Panc1 (cell line): Measurements from ENCODE around the gene TOX3. TPM values are rescaled to one million over a fixed set of nuclear protein-coding genes. Genes with fewer than 3 reads are reported as not detected.

ENCODE experiments used
- ATAC-seq: fragments of 200-7000 bp; cut with Tn5 transposase; 2 replicates; pipeline ENCODE4 v1.9.1; 2020; ENCODE audit warnings: mild to moderate bottlenecking, moderate library complexity
- BruUV-seq: library from RNA; stranded (reverse); fragments of 400-500 nt; replicated peaks from 2 replicates; lab custom pipeline; 2021; lab: Mats Ljungman, UMichigan
- CTCF ChIA-PET: fragments of 300-600 bp; sonication (Branson Sonifier 250); formaldehyde crosslinking; loops from one replicate; lab custom pipeline; 2022; ENCODE audit warnings: antibody characterized with exemption; lab: Charles Lee
- POLR2A ChIA-PET: fragments of 300-600 bp; sonication (Branson Sonifier 250); formaldehyde crosslinking; loops from one replicate; lab custom pipeline; 2022; ENCODE audit warnings: antibody characterized with exemption; lab: Charles Lee
- DNase-seq: peaks from one replicate; pipeline ENCODE4 v3.0.0-alpha.2; 2010; ENCODE audit warnings: low read depth, low spot score
- H3K27ac ChIP-seq: 2 replicates; pipeline ENCODE4 v1.5.1; 2011; ENCODE audit warnings: mild to moderate bottlenecking, low read length, inconsistent platforms
- H3K27me3 ChIP-seq: fragments of 200-500 bp; sonication (Bioruptor generic); 2 replicates; pipeline ENCODE4 v1.6.0; 2014; ENCODE audit warnings: low read length, inconsistent platforms; ENCODE audit not compliant: control insufficient read depth, insufficient read depth
- H3K36me3 ChIP-seq: fragments of 200-500 bp; sonication (Bioruptor generic); 2 replicates; pipeline ENCODE4 v1.5.1; 2014; ENCODE audit warnings: inconsistent platforms, mild to moderate bottlenecking, low read length, moderate library complexity; ENCODE audit not compliant: control insufficient read depth, insufficient read depth
- H3K4me1 ChIP-seq: 2 replicates; pipeline ENCODE4 v1.5.1; 2011; ENCODE audit warnings: inconsistent platforms, mild to moderate bottlenecking, low read length, moderate library complexity; ENCODE audit not compliant: control insufficient read depth, insufficient read depth
- H3K4me3 ChIP-seq, 2 experiments: 2 replicates each; pipeline ENCODE4 v1.5.1; 2011 to 2012; ENCODE audit warnings: low read depth in 2 of 2, low read length in 2 of 2, mild to moderate bottlenecking in 2 of 2, inconsistent platforms in 1 of 2, moderate library complexity in 1 of 2
- H3K9me3 ChIP-seq: fragments of 200-500 bp; sonication (Bioruptor generic); 2 replicates; pipeline ENCODE4 v1.5.1; 2014; ENCODE audit warnings: low read depth, mild to moderate bottlenecking, inconsistent platforms, low read length, moderate library complexity; ENCODE audit not compliant: control insufficient read depth, insufficient read depth
- CTCF ChIP-seq: fragments of 450-650 bp; IDR thresholded peaks from 2 replicates; pipeline ENCODE4 v1.5.1; 2017; ENCODE audit warnings: mild to moderate bottlenecking
- POLR2AphosphoS5 ChIP-seq: IDR thresholded peaks from 2 replicates; pipeline ENCODE4 v1.6.1; 2012; ENCODE audit warnings: mild to moderate bottlenecking, low read depth, low read length, moderate library complexity
- REST ChIP-seq, 2 experiments: IDR thresholded peaks; 2 replicates each; pipeline ENCODE4 v1.6.1; 2011 to 2012; ENCODE audit warnings: low read depth in 2 of 2, control low read depth in 1 of 2, low read length in 1 of 2, mild to moderate bottlenecking in 1 of 2, moderate library complexity in 1 of 2; ENCODE audit not compliant: insufficient read depth in 1 of 2
- SIN3A ChIP-seq: IDR thresholded peaks from 2 replicates; pipeline ENCODE4 v1.6.1; 2012; ENCODE audit warnings: low read depth, mild to moderate bottlenecking, low read length, moderate library complexity, borderline replicate concordance; ENCODE audit not compliant: insufficient read depth
- TCF7L2 ChIP-seq: IDR thresholded peaks from 2 replicates; pipeline ENCODE4 v1.6.1; 2011; ENCODE audit warnings: mild to moderate bottlenecking, low read depth, low read length, inconsistent platforms
- in situ Hi-C: cut with HindIII; loops from 2 replicates; pipeline ENCODE4 v1.10.0; 2016; ENCODE audit warnings: low sequenced_read_pairs, low pct_unique_long_range_greater_than_20kb
- intact Hi-C: fragments of 100-400 bp; cut with micrococcal nuclease; formaldehyde crosslinking; loops from one replicate; pipeline ENCODE4 v1.10.0; 2022; ENCODE audit not compliant: unreplicated experiment
- total RNA-seq: library from RNA; stranded (reverse); gene quantifications from one replicate; pipeline ENCODE4 v1.2.1, GENCODE V29; 2021; ENCODE audit not compliant: unreplicated experiment

The TOX3 gene
- total RNA-seq, 1 experiment from 2014 or later = 3.4 TPM

- CTCF ChIA-PET = no interaction called here
- no TSS peak for BruUV-seq
These were observed 20.7 kb downstream of the TOX3 start for GRCh38 chr16:52526116-52526828.

GRCh38 chr16:52521570-52521969, 25.4 kb downstream of the TOX3 start:
- Histone ChIP-seq H3K4me3 (no peak overlapping the region), H3K27ac (no peak overlapping the region), H3K9me3 (no peaks in the 10 kb centered on the region), H3K27me3 (no peaks in the 10 kb centered on the region), H3K36me3 (no peaks in the 10 kb centered on the region), H3K4me1 (no peaks in the 10 kb centered on the region)
- no TSS peak for BruUV-seq
- no peak for DNase-seq
- ChIA-PET CTCF (no interaction called here), POLR2A (no interaction called here)
- intact Hi-C loops = no loop called here
- TF ChIP-seq REST (IDR thresholded peaks at IDR 0.05; ENCODE audit: insufficient read depth in 1 of 2, low read depth in 2 of 2, low read length in 1 of 2) = no peak
- TF ChIP-seq TCF7L2 = no peak
- no peak for TF ChIP-seq SIN3A
- TF ChIP-seq CTCF = no peak
- in situ Hi-C loops = no loop called here
- ATAC-seq = no peak

More at GRCh38 chr16:52526116-52526828, 20.7 kb downstream of the TOX3 start:
- POLR2A ChIA-PET = no interaction called here
- no peaks in the 10 kb centered on the region for H3K9me3 ChIP-seq
- H3K27me3 ChIP-seq = no peaks in the 10 kb centered on the region
- no peaks in the 10 kb centered on the region for H3K4me1 ChIP-seq
- H3K36me3 ChIP-seq = no peaks in the 10 kb centered on the region
- no peak overlapping the region for H3K4me3 ChIP-seq
- TF ChIP-seq CTCF = no peak
- TF ChIP-seq TCF7L2 = no peak
- no peak for TF ChIP-seq POLR2AphosphoS5
- TF ChIP-seq SIN3A = no peak
- TF ChIP-seq REST (IDR thresholded peaks at IDR 0.05; ENCODE audit: insufficient read depth in 1 of 2, low read depth in 2 of 2, low read length in 1 of 2) = no peak
- no peak for ATAC-seq
- DNase-seq = no peak
- in situ Hi-C loops = no loop called here
- intact Hi-C loops = no loop called here
- no peak overlapping the region for H3K27ac ChIP-seq
